Gastrocnemius medialis (tissue), 4 donors: ENCODE measurements around the gene APOLD1.

Experiments
- CTCF ChIP-seq, 5 experiments: fragments of 450-650 bp in 3 of 5; fragments of 200-600 bp in 2 of 5; sonication (generic) in 2 of 5; IDR thresholded peaks in 4 of 5; conservative IDR thresholded peaks in 1 of 5; 1 replicate in 4 of 5; 2 replicates in 1 of 5; pipeline ENCODE4 v1.5.1; 2016 to 2019; ENCODE audit warnings: antibody characterized with exemption in 5 of 5, mild to moderate bottlenecking in 3 of 5, moderate library complexity in 3 of 5
- POLR2A ChIP-seq, 2 donors: fragments of 450-650 bp; IDR thresholded peaks; one replicate each; pipeline ENCODE4 v1.6.1; 2017; ENCODE audit warnings: antibody characterized with exemption in 2 of 2, mild to moderate bottlenecking in 2 of 2, moderate library complexity in 2 of 2

- TF ChIP-seq POLR2A (IDR thresholded peaks at IDR 0.05) (no peak), CTCF (IDR thresholded peaks at IDR 0.05 in 4 of 5, conservative IDR thresholded peaks at IDR 0.05 in 1 of 5) (no peak)
These were observed 6.4 kb downstream of the APOLD1 start for GRCh38 chr12:12791756-12792369.
